Activated CD4-positive, alpha-beta T cell treated with anti-CD3 and anti-CD28 coated beads for 1 hour (primary cell): ENCODE data around the gene KLHL12.
"Not testable (repeated sequence)": the region's sequence is repeated elsewhere in the genome, so short reads cannot be mapped to it uniquely, and the experiment has no call there.

Experiments
- DNase-seq: peaks from one replicate; pipeline ENCODE4 v3.0.0-alpha.2; 2020

KLHL12 gene

DNA sequence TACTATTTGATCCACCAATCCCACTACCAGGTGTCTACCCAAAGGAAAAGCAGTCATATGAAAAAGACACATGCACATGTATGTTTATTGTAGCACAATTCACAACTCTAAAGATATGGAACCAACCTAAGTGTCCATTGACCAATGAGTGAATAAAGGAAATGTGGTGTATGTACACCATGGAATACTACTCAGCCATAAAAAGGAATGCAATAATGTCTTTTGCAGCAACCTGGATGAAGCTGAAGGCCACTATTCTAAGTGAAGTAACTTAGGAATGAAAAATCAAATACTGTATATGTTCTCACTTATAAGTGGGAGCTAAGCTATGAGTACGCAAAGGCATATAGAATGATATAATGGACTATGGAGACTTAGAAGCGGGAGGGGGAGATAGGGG is 18.4 kb upstream of the KLHL12 start:
- DNase-seq = no peak

DNA sequence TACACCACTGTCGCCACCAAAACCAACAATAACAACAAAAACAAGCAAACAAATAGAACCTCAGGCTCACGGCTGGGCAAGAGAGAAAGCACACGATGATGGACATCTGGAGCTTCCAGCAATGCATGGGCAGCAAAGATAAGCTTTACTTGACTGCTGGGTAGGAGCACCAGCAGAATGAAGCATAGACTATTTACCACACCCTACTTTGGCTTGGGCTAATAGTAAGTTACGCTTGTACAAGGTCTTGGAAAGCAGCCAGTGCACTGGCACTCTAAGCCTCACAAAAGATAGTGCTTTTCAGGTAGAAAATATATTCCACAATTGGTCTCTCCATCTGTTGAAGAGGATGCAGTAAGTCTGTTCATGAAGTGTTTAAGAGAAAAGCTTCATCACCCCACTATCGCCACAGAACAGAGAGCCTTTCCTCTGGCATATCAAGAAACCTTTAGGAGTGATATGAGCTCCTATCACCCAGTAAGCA is 17.4 kb upstream of the KLHL12 start:
- DNase-seq = no peak

DNA sequence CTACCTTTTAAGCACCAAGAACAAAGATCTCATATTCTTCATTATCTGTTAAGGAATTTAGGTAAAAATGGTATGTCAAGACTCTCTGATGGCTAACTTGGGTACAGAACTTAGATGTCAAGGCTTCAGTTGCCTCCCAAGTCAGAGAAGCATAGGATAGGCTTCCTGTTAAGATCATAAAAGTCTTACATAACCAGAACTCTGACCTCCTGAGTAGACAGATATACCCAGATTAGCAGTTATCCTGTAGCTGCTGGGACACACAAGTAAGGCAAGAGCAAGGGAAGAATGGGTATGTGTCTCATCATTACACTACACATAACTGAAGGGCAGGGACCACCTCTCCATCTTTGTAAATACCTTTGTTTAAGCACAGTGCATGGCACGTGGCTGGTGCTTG is 15.4 kb upstream of the KLHL12 start:
- DNase-seq = no peak

DNA sequence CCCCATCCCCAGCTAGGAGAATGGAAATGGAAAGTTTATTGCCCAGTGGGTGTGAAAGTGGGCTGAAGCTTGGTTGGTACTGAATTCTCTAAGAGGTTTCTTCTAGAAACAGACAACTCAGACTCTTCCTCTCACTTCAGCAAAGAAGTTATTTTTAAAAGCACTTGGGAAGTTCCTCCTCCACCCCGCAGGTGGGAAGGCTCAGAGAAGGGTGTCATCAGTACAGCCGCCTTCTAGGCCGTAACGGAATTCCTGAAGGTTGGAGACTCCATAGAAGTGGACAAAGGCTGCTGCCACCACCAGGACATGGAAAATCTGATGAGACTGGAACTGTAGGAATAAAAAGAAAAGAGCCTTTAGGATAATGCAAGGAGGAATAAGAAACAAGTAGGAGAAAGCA is 14.3 kb upstream of the KLHL12 start:
- no peak for DNase-seq

DNA sequence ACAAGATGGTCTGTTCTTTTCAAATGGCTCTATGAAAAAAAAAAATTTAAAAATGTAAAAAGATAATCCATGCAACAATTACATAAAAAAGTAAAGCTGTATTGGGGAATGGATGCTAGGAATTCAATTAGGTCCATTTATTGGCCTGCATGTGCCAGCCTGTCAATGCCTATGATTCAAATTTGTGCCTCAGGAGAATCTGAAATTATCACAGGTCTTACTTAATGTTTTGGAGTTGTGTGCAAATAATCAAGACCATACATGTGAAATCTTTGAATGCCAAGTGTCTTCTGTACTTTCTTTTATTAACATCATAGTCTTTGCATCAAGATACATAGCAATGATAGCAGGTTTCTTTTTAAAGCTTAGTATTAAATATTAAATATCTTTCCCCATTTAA is 13.5 kb upstream of the KLHL12 start:
- DNase-seq = no peak

DNA sequence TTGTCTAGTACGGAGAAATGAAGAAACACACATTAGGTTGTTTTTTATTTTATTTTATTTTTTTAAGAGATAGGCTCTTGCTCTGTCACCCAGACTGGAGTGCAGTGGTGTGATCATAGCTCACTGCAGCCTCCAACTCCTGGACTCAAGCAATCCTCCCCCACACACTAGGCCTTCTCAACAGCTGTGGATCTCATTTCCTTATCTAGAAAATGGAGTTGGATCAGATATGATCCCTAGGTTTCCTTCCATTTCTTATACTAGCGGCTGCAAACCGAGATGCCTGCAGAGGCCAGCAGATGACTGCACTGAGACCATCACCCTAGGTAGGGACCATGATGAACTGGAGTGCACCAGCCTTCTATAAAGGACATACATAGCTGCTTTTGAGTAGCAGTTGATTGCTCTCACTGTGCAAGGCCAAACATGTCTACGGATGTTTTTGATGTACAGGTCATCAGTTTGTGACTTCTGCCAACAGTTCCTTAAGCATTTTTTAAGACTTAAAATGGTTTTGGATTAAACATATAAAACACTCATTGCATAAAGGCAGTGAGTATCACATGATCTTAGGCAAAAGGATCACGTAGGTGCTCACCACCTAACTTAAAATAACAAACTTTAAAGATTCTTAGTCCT is 11.4 kb upstream of the KLHL12 start:
- no peak for DNase-seq

DNA sequence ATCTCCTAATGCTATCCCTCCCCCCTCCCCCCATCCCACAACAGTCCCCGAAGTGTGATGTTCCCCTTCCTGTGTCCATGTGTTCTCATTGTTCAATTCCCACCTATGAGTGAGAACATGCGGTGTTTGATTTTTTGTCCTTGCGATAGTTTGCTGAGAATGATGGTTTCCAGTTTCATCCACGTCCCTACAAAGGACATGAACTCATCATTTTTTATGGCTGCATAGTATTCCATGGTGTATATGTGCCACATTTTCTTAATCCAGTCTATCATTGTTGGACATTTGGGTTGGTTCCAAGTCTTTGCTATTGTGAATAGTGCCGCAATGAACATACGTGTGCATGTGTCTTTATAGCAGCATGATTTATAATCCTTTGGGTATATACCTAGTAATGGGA is 9.4 kb upstream of the KLHL12 start:
- not testable (repeated sequence) for DNase-seq

DNA sequence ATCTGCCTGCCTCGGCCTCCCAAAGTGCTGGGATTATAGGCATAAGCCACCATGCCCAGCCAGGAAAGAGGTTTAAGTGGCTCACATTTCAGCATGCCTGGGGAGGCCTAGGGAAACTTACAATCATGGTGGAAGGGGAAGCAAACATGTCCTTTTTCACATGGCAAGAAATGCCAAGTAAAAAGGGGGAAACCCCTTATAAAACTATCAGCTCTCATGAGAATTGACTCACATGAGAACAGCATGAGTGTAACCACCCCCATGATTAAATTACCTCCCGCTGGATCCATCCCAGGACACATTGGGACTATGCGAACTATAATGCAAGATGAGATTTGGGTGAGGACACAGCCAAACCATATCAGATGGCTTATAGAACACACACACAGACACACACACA is 8.8 kb upstream of the KLHL12 start:
- DNase-seq = no peak

DNA sequence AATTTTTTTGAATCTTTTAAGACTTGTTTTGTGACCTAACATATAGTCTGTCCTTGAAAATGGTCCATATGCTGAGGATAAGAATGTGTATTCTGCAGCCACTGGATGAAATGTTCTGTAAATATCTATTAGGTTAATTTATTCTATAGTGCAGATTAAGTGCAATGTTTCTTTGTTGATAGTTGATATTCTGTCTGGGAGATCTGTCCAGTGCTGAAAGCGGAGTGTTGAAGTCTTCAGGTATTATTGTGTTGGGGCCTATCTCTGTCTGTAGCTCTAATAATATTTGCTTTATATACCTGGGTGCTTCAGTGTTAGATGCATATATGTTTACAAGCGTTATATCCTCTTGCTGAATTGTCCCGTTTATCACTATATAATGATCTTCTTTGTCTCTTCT is 7.7 kb upstream of the KLHL12 start:
- DNase-seq = no peak

DNA sequence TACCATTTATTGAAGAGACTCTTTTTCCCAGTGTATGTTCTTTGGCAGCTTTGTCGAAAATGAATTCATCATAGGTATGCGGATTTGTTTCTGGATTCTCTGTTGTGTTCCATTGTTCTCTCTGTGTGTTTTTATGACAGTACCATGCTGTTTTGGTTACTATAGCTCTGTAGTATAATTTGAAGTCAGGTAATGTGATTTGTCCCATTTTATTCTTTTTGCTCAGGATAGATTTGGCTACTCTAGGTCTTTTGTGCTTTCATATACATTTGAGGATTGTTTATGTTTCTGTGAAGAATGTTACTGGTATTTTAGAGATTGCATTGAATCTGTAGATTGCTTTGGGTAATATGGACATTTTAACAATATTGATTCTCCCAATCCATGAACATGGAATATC is 5.4 kb upstream of the KLHL12 start:
- DNase-seq = no peak

DNA sequence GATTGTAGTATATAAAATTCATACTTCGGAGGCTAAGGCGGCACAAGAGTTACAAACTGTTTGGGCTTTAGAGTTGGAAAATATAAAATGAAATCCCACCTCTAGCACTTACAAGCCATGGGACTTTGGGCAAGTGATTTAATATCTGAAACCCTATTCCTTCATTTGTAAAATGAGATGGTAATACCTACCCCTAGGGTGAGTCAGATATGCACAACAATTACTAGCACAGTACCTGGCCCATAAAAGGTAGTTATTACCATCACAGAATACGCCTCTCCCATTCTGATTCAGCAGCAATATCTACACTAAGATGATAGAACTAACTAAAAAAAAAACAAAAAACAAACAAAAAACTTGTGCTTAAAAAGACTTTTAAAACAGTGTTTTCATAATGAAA is 3.5 kb downstream of the KLHL12 start:
- DNase-seq = no peak

DNA sequence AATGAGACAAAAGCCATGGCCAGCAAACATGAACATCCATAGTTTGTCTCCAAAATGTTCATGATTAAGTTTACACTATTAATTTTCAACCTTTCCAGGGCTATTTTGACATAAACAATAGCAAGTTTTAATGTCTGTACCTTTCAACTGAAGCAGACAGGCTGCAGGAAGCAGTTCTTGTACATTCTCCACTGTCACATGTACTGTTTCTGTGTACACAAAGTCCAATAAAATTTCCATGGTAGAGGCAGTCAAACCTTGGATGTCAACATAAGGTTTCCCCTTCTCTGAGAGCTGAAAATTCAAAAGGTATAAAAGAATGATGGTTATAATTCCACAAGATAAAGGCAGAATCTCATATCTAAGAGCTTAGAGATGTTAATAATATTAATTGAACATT is 7.4 kb downstream of the KLHL12 start:
- no peak for DNase-seq

DNA sequence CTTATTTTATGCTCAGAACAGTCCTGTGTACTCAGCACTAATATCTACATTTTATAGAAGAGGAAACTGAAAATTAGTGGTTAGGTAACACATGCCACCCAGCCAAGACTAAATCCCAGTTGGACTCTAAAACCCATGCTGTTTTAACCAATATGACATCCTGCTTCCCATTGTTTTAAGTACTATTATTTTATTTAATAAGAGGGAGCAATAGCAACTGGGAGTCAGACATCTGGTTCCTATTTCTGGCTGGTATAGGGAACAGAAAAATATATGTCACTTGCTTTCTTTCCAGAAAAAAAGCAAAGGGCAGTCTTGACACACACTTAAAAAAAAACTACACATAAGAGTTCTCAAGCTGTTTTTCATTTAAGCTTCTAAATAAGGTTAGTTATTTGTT is 11.9 kb downstream of the KLHL12 start:
- DNase-seq = no peak

DNA sequence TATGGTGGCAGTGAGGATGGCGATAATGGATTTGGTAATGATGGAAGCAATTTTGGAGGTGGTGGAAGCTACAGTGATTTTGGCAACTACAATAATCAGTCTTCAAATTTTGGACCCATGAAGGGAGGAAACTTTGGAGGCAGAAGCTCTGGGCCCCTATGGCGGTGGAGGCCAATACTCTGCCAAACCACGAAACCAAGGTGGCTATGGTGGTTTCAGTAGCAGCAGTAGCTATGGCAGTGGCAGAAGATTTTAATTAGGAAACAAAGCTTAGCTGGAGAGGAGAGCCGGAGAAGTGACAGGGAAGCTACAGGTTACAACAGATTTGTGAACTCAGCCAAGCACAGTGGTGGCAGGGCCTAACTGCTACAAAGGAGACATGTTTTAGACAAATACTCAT is 14.6 kb downstream of the KLHL12 start:
- DNase-seq = not testable (repeated sequence)

DNA sequence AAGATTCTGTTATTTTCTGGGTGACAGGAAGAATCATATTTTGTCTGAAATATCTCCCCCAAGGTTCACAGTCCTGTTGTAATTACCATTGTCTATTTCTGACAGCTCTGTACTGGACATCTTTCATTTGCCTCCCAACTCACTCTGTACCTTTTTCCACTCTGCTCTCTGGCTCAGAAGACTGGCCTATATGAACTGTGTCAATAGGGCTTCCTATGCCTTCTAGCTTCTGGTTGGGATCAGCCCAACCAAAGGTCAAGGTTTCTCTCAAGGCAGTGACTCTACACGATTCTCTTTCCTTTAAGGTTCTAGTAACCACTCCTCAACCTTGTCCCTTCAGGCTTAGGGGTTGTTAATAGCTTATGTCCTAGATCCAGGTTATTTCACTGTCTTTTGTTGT is 17.5 kb downstream of the KLHL12 start:
- no peak for DNase-seq

DNA sequence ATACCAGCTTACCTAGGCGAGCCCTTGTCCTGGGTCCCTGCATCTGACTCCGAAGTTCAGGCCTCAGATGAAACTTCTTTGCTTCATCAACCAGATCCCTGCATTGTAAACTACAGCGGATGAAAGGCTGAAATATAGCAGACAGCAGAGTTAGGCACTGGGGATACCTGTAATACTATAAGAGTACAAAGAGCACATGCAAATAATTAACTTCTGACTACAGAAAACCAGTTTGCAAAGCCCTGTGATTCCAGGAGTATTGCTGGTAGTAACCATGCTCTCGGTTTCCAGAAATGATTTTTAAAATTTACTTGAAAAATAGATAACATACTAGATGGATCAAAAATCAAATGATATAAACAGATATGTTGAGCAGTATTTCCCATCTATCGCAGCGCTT is 18.0 kb downstream of the KLHL12 start:
- no peak for DNase-seq

DNA sequence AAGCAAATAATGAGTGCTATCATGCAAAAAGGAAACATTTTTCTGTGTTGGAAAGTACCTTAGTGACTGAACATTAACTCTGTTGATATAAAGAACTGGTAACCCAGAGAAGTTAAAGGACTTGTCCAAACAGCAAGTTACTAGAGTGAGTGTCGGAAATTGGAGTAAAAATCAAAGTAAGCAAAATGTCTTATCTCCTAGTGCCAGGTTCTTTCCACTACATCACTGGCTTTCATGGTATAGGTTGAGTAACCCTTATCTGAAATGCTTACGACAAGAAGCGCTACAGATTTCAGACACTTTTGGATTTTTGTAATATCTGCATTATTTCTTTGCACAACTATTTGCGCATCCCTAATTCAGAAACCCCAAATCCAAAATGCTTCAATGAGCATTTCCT is 21.7 kb downstream of the KLHL12 start:
- no peak for DNase-seq

DNA sequence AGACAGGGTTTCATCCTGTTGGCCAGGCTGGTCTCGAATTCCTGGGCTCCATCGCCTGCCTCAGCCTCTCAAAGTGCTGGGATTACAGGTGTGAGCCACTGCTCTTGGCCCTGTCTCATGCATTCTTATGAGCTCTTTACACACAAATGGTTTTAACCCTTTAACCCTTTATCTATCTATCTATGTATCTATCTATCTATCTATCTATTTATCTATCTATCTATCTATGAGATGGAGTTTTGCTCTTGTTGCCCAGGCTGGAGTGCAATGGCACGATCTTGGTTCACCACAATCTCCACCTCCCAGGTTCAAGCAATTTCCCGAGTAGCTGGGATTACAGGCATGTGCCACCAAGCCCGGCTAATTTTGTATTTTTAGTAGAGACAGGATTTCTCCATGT is 23.2 kb downstream of the KLHL12 start:
- DNase-seq = not testable (repeated sequence)

DNA sequence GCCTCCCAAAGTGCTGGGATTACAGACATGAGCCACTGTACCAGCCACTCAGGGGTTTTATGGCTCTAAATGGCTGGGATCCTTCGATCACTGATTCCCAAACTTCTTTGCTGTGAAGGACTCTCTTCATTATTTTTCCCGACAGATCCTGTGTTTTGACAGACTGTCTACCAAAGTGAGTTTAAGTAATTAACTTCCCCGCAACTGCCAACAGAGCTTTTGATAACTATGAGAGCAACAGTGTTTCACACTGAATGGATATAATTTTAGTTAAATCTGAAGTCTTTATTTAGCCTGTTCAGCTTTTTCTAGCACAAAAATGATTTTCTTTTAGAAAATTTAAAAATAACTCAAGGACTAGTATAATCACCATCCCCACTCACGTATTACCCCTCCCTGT is 25.5 kb downstream of the KLHL12 start:
- no peak for DNase-seq

DNA sequence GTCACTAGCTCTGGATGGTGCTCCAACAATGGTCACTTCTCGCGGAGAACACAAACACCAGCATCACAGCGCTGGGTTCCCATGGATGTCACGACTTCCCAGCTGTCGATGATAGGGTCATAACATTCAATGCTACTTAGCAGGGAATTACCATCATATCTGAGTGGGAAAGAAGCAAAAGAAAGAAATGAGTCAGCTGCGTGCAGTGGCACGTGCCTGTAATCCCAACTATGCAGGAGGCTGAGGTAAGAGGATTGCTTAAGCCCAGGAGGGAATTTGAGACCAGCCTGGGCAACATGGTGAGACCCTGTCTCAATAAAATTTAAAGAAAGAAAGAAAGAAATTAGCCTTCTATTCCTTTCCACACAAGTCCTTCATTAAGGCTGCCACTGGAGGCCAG is 34.5 kb downstream of the KLHL12 start:
- DNase-seq = no peak

DNA sequence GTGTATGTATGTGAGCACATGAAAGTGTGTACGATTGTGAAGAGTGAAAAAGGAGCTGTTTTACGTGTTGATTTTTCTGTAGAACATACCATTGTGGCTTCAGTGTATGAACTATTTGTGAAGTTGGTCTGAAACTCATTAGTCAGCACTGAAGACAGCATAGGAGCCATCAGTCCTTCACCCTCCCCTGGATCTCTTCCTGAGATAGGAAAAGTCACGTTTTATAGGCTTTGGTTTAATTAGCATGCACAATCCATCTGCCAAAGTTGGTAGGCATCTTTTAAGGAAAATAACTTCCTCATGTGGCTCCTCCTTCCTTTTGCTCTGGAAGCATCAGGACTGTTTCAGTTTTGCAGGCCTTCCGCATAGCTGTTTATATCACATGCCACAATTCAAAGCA is 36.6 kb downstream of the KLHL12 start:
- DNase-seq = no peak

DNA sequence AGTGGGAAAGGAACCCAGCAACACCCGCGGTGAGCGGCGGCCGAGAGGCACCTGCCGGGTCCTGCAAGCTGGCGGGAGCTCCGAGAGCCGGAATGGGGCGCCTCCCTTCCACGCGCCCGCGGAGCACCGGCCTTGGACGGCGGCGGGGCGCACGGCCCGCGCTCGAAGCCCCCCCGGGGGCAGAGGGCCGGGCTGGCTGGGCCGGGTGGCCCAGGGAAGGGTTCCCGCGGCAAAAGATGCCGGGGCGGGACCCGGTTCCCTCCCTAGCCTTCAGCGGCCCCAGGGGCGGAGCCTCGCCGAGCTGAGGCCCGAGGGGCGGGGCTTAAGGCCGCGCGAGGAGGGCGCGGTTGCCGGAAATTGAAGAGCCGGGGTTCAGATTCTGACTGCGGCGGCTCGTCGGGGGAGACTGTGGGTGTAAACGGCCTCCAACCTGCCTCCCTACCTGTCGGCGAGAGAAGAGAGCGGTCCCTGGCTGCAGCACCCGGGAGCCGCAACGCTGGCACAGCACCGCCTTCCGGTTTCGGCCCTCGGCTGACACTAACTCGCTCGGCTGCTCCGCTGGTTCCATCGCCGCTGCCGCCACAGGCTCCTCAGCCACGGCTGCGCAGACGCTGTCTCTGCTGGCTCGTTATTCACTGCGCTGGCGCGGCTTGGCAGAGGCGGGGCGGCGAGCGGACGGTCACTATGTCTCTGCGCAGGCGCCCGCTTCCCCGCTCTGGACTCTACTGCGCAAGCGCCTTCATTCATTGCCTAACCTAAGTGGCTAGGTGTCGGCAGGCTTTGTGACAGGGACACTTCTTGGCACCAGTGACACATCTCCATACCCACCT is 38.3 kb downstream of the KLHL12 start, which contains the start of gene RABIF:
Gene RABIF, minus strand, starts transcription at position 619 of the 830 bp plus-strand sequence. Its CDS starts 51 bp downstream, at position 568.
- peak; percentile 94 for DNase-seq

DNA sequence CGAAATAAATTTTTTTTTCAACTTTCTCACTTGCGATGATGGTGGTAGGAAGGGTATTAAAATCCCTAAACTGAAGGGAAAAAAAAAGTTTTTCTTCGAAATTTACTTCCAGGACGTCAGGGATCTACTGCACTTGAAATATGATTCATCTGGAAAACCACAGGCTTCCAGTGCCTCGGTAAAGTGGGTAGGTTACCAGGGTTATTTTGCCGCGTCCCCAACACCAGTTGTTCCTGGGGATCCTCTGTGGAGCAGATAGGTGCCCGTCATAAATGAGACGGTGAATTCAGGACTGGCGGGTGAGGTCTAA is 38.9 kb downstream of the KLHL12 start:
- DNase-seq = no peak

DNA sequence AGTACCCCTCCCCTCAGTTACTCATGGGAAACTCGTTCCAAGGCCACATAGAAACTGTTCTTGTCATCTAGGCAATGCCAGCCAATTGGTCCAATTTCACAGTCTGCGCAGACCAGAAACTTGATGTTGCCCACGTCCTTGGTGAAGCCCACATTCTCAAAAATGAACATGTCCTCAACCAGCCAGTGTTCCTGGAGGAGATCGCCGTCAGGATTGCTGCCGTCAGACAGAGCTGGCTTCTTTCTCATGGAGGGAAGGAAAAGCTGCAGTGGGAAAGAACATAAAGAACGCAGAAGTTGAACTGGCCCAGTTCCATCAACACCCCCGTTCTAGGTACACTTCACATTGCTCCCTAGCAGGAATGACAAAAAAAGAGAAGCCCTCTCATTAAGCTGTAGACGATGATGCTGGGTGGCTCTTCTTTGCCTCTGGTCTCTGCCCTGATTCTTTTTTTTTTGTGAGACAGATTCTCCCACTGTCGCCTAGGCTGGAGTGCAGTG is 46.0 kb downstream of the KLHL12 start:
- DNase-seq = no peak

DNA sequence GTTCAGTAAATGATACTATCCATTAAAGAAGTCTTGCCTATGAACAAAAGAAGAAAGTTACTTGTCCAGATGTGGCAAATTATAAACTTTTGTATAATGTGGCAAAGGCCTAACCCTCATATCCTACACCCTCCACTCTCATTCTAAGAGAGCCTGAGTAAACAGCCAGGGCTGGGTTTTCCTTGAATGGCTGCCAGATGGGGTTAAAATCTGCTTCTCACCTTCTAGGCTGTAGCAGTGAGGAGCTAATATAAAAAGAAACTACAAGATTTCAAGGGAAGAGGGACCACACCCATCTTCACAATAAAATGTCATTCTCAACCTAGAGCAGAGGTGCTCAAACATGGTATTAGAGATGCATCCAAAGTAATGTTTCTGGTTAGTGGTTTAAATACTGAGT is 47.0 kb downstream of the KLHL12 start:
- DNase-seq = no peak
